Measurements from ENCODE around the gene KCNQ4. TPM values are rescaled to one million over a fixed set of nuclear protein-coding genes. Genes with fewer than 3 reads are reported as not detected.

Gene KCNQ4
- polyA plus RNA-seq, 2 of the 4 experiments (the other 2 are of a cell fraction) = 0.08 to 0.17 TPM

- CTCF ChIA-PET = interaction anchor here (1.3 to 2.1 kb wide), 3 partner anchors 8 to 195 kb away, joined by 3 to 5 read pairs (median 4); no protein-coding TSS in a partner anchor
- POLR2A ChIA-PET = no interaction called here
- no peaks in the 10 kb centered on the region for H3K9me3 ChIP-seq
- no peak overlapping the region for H3K27ac ChIP-seq
- no peak for TF ChIP-seq EHMT2 (IDR thresholded peaks at IDR 0.05; ENCODE audit: low read depth)
- TF ChIP-seq HMGXB4 (CRISPR knock-in tag; IDR thresholded peaks at IDR 0.05; ENCODE audit: borderline replicate concordance) = no peak
- TF ChIP-seq RFX5 (IDR thresholded peaks at IDR 0.05) = no peak
- no peak for TF ChIP-seq MAFK (IDR thresholded peaks at IDR 0.05; ENCODE audit: partially characterized antibody)
- TF ChIP-seq ATOH8 (CRISPR knock-in tag; IDR thresholded peaks at IDR 0.05; ENCODE audit: low read depth) = no peak
- TF ChIP-seq HOXA7 (CRISPR knock-in tag; IDR thresholded peaks at IDR 0.05) = no peak
- no peak for TF ChIP-seq TP53 (CRISPR knock-in tag; IDR thresholded peaks at IDR 0.05)
- no peak for TF ChIP-seq RNF2 (IDR thresholded peaks at IDR 0.05; ENCODE audit: borderline replicate concordance, low read depth)
- TF ChIP-seq PBX3 (IDR thresholded peaks at IDR 0.05) = no peak
- TF ChIP-seq RCOR1 (IDR thresholded peaks at IDR 0.05; ENCODE audit: low read depth, low read length) = no peak
- TF ChIP-seq NPAS2 (CRISPR knock-in tag; IDR thresholded peaks at IDR 0.05; ENCODE audit: borderline replicate concordance) = no peak
- no peak for TF ChIP-seq CBX2 (IDR thresholded peaks at IDR 0.05; ENCODE audit: borderline replicate concordance, low read depth)
- TF ChIP-seq RAD21 (conservative IDR thresholded peaks at IDR 0.05 in 1 of 2, IDR thresholded peaks at IDR 0.05 in 1 of 2) = no peak
- TF ChIP-seq E2F6 (IDR thresholded peaks at IDR 0.05; ENCODE audit: borderline replicate concordance, low read depth) = no peak
- TF ChIP-seq JUNB (IDR thresholded peaks at IDR 0.05) = no peak
- TF ChIP-seq CHD4 (IDR thresholded peaks at IDR 0.05; ENCODE audit: borderline replicate concordance) = no peak
- TF ChIP-seq MAX (IDR thresholded peaks at IDR 0.05) = no peak
- no peak for TF ChIP-seq BHLHE40 (IDR thresholded peaks at IDR 0.05; ENCODE audit: low read depth, low read length)
- no peaks in the 10 kb centered on the region for H3K4me1 ChIP-seq
- no peak overlapping the region for H3K4me2 ChIP-seq
- ATAC-seq (no peak), FAIRE-seq (no peak), DNase-seq (ENCODE audit: low read depth in 1 of 2, low spot score in 1 of 2) (no peak)
- no peak overlapping the region for H3K4me3 ChIP-seq
- 95% methylated on average over 5 of the region's 7 CpGs for WGBS (ENCODE audit: missing lambda C conversion rate)
Measured at GRCh38 chr1:40758004-40758403, 25.6 kb upstream of the KCNQ4 start.

GRCh38 chr1:40758578-40759343 is 24.8 kb upstream of the KCNQ4 start:
- H3K4me1 ChIP-seq = no peaks in the 10 kb centered on the region

More at GRCh38 chr1:40758578-40759343, 24.8 kb upstream of the KCNQ4 start:
- WGBS (ENCODE audit: missing lambda C conversion rate) = 86% methylated on average over 6 of the region's 6 CpGs
- Histone ChIP-seq H3K9me3 (no peaks in the 10 kb centered on the region), H3K4me2 (no peak overlapping the region), H3K27ac (no peak overlapping the region), H3K4me3 (no peak overlapping the region)
- POLR2A ChIA-PET = no interaction called here
- ATAC-seq (no peak), DNase-seq (ENCODE audit: low read depth in 1 of 2, low spot score in 1 of 2) (no peak), FAIRE-seq (no peak)
- TF ChIP-seq PBX3 (IDR thresholded peaks at IDR 0.05) = no peak
- TF ChIP-seq KDM5A (IDR thresholded peaks at IDR 0.05) = no peak
- TF ChIP-seq HOXB5 (CRISPR knock-in tag; IDR thresholded peaks at IDR 0.05) = no peak
- no peak for TF ChIP-seq MAX (IDR thresholded peaks at IDR 0.05)
- no peak for TF ChIP-seq JUN (IDR thresholded peaks at IDR 0.05)
- TF ChIP-seq SREBF2 (IDR thresholded peaks at IDR 0.05) = no peak
- TF ChIP-seq HDAC2 (IDR thresholded peaks at IDR 0.05) = no peak
- no peak for TF ChIP-seq FOSB (CRISPR knock-in tag; IDR thresholded peaks at IDR 0.05)
- no peak for TF ChIP-seq CEBPB (IDR thresholded peaks at IDR 0.05)
- no peak for TF ChIP-seq ZFP36 (IDR thresholded peaks at IDR 0.05; ENCODE audit: borderline replicate concordance, partially characterized antibody)
- TF ChIP-seq POLR2A (IDR thresholded peaks at IDR 0.05; ENCODE audit: low read length) = no peak
- TF ChIP-seq HEYL (CRISPR knock-in tag; IDR thresholded peaks at IDR 0.05) = no peak
- no peak for TF ChIP-seq ZNF302 (CRISPR knock-in tag; IDR thresholded peaks at IDR 0.05)
- CTCF ChIA-PET = interaction anchor here (0.6 to 1.6 kb wide), 3 partner anchors 45 to 194 kb away, joined by 3 to 4 read pairs (median 3); no protein-coding TSS in a partner anchor
